Vagina (tissue), 1 donor: ENCODE measurements around the gene SLC39A12. TPM values are rescaled to one million over a fixed set of nuclear protein-coding genes. Genes with fewer than 3 reads are reported as not detected.

Experiments used
- total RNA-seq: library from RNA; depleted of rRNA; stranded (reverse); fragments of >200 nt; gene quantifications from one replicate; pipeline ENCODE4 v1.2.3, GENCODE V29; 2016

The SLC39A12 gene
- total RNA-seq, 1 donor from 2014 or later = not detected

Other genes starting within 250 kb of the SLC39A12 start
- gene TMEM236, start 199.7 kb upstream of the SLC39A12 start, total RNA-seq = not detected
- 18.9 TPM for gene MRC1, start 142.6 kb upstream of the SLC39A12 start, total RNA-seq
- gene CACNB2, start 188.5 kb downstream of the SLC39A12 start, total RNA-seq = 12.8 TPM